Renal cortical epithelial cell (primary cell): ENCODE data around the gene RAPGEF2. TPM values are rescaled to one million over a fixed set of nuclear protein-coding genes. Genes with fewer than 3 reads are reported as not detected.

Experiments
- DNase-seq: peaks from one replicate; pipeline ENCODE4 v3.0.0-alpha.2; 2011; ENCODE audit warnings: low read depth
- total RNA-seq: library from RNA; depleted of rRNA; stranded (reverse); fragments of >200 nt; gene quantifications from 2 replicates; pipeline ENCODE4 v1.2.3, GENCODE V29; 2014

The RAPGEF2 gene
- total RNA-seq, 1 donor from 2014 or later, result 66.9 TPM

GRCh38 chr4:159134429-159134828 is 31.6 kb downstream of the RAPGEF2 start:
- no peak for DNase-seq

GRCh38 chr4:159137176-159137575 is 34.3 kb downstream of the RAPGEF2 start:
- DNase-seq, result no peak

GRCh38 chr4:159138436-159138835 is 35.6 kb downstream of the RAPGEF2 start:
- DNase-seq, result no peak

- peak; percentile 10 for DNase-seq
These were observed 38.3 kb downstream of the RAPGEF2 start for GRCh38 chr4:159141193-159141592.

- no peak for DNase-seq
These were observed 39.4 kb downstream of the RAPGEF2 start for GRCh38 chr4:159142241-159142640.

GRCh38 chr4:159142681-159143384 is 40.0 kb downstream of the RAPGEF2 start:
- DNase-seq, result no peak

- DNase-seq, result no peak
These were observed 40.8 kb downstream of the RAPGEF2 start for GRCh38 chr4:159143687-159144086.

GRCh38 chr4:159144112-159144694 is 41.3 kb downstream of the RAPGEF2 start:
- DNase-seq, result no peak

GRCh38 chr4:159145318-159145991 is 42.6 kb downstream of the RAPGEF2 start:
- DNase-seq, result no peak

GRCh38 chr4:159145992-159146330 is 43.1 kb downstream of the RAPGEF2 start:
- no peak for DNase-seq

GRCh38 chr4:159146488-159146887 is 43.6 kb downstream of the RAPGEF2 start:
- no peak for DNase-seq

GRCh38 chr4:159148441-159148840 is 45.6 kb downstream of the RAPGEF2 start:
- DNase-seq, result no peak

- no peak for DNase-seq
These were observed 46.8 kb downstream of the RAPGEF2 start for GRCh38 chr4:159149666-159150065.

- DNase-seq, result peak; percentile 71
These were observed 47.5 kb downstream of the RAPGEF2 start for GRCh38 chr4:159150396-159150795.

- no peak for DNase-seq
These were observed 48.0 kb downstream of the RAPGEF2 start for GRCh38 chr4:159150821-159151390.

GRCh38 chr4:159151689-159152088 is 48.8 kb downstream of the RAPGEF2 start:
- DNase-seq, result no peak

GRCh38 chr4:159152181-159152580 is 49.3 kb downstream of the RAPGEF2 start:
- DNase-seq, result no peak

GRCh38 chr4:159153669-159154068 is 50.8 kb downstream of the RAPGEF2 start:
- no peak for DNase-seq

GRCh38 chr4:159155119-159155518 is 52.2 kb downstream of the RAPGEF2 start:
- DNase-seq, result no peak

GRCh38 chr4:159158083-159158617 is 55.3 kb downstream of the RAPGEF2 start:
- DNase-seq, result no peak

- no peak for DNase-seq
These were observed 56.1 kb downstream of the RAPGEF2 start for GRCh38 chr4:159158985-159159384.

GRCh38 chr4:159159611-159160010 is 56.7 kb downstream of the RAPGEF2 start:
- DNase-seq, result no peak

GRCh38 chr4:159160242-159160641 is 57.4 kb downstream of the RAPGEF2 start:
- no peak for DNase-seq
